GM18858 (cell line): ENCODE data around the gene ATP5F1B.
A peak's percentile ranks its signal among the peaks of the same experiment; 100 is the strongest.
"Not testable (repeated sequence)": the region's sequence is repeated elsewhere in the genome, so short reads cannot be mapped to it uniquely, and the experiment has no call there.

Source experiments
- ATAC-seq: cut with Tn5 transposase; IDR thresholded peaks from one replicate; pipeline ENCODE4 v1.9.1; 2021; ENCODE audit not compliant: unreplicated experiment

ATP5F1B gene

GRCh38 chr12:56653781-56654180, 8.0 kb upstream of the ATP5F1B start:
- ATAC-seq: not testable (repeated sequence)

GRCh38 chr12:56648023-56648422, 2.2 kb upstream of the ATP5F1B start:
- not testable (repeated sequence) for ATAC-seq

GRCh38 chr12:56645201-56645716, 525 bp downstream of the ATP5F1B start:
- no peak for ATAC-seq

GRCh38 chr12:56644654-56645053, 1.1 kb downstream of the ATP5F1B start:
- no peak for ATAC-seq

GRCh38 chr12:56641219-56641618, 4.6 kb downstream of the ATP5F1B start:
- ATAC-seq: no peak

- ATAC-seq: no peak
These were observed 8.2 kb downstream of the ATP5F1B start for GRCh38 chr12:56637621-56638020.

- peak; percentile 28 for ATAC-seq
These were observed 8.9 kb downstream of the ATP5F1B start for GRCh38 chr12:56636675-56637540.

- peak; percentile 20 for ATAC-seq
These were observed 9.7 kb downstream of the ATP5F1B start for GRCh38 chr12:56635806-56636674.

- no peak for ATAC-seq
These were observed 10.7 kb downstream of the ATP5F1B start for GRCh38 chr12:56634837-56635791.

- ATAC-seq: no peak
These were observed 11.4 kb downstream of the ATP5F1B start for GRCh38 chr12:56634242-56634836.

- ATAC-seq: no peak
These were observed 12.1 kb downstream of the ATP5F1B start for GRCh38 chr12:56633468-56634241.

- ATAC-seq: no peak
These were observed 12.9 kb downstream of the ATP5F1B start for GRCh38 chr12:56632701-56633467.

- ATAC-seq: no peak
These were observed 13.7 kb downstream of the ATP5F1B start for GRCh38 chr12:56631790-56632700.

GRCh38 chr12:56630180-56630632, 15.6 kb downstream of the ATP5F1B start, which contains the start of gene BAZ2A:
TSS of gene BAZ2A (minus strand) at chr12:56630326. CDS start at chr12:56617530, 12,796 bp downstream.
- ATAC-seq: peak; percentile 42

GRCh38 chr12:56629459-56630179, 16.2 kb downstream of the ATP5F1B start:
- no peak for ATAC-seq

GRCh38 chr12:56628671-56629458, 16.9 kb downstream of the ATP5F1B start:
- ATAC-seq: no peak
